HTERT RPE-1 (cell line): Measurements from ENCODE around the gene TMPRSS6.

Experiments used
- in situ Hi-C: fragments of 300-500 bp; cut with MboI; formaldehyde crosslinking; loops from 4 replicates; pipeline ENCODE4 v1.14.3; 2020; ENCODE audit warnings: low sequenced_read_pairs

Gene TMPRSS6

GRCh38 chr22:37117092-37117491, 7.6 kb upstream of the TMPRSS6 start:
- in situ Hi-C loops = no loop called here

GRCh38 chr22:37115032-37115431, 5.5 kb upstream of the TMPRSS6 start:
- in situ Hi-C loops = no loop called here

- in situ Hi-C loops = no loop called here
Observed at GRCh38 chr22:37113757-37114156, 4.2 kb upstream of the TMPRSS6 start.

- in situ Hi-C loops = no loop called here
Observed at GRCh38 chr22:37112084-37112728, 2.7 kb upstream of the TMPRSS6 start.

GRCh38 chr22:37111156-37111717, 1.7 kb upstream of the TMPRSS6 start:
- in situ Hi-C loops = no loop called here

GRCh38 chr22:37107816-37108621, 1.5 kb downstream of the TMPRSS6 start:
- in situ Hi-C loops = no loop called here

- in situ Hi-C loops = no loop called here
Observed at GRCh38 chr22:37105990-37106389, 3.5 kb downstream of the TMPRSS6 start.

- in situ Hi-C loops = no loop called here
Observed at GRCh38 chr22:37105154-37105553, 4.4 kb downstream of the TMPRSS6 start.

GRCh38 chr22:37103656-37104452, 5.7 kb downstream of the TMPRSS6 start:
- in situ Hi-C loops = no loop called here

- in situ Hi-C loops = no loop called here
Observed at GRCh38 chr22:37103151-37103550, 6.4 kb downstream of the TMPRSS6 start.

- in situ Hi-C loops = no loop called here
Observed at GRCh38 chr22:37101311-37102066, 8.0 kb downstream of the TMPRSS6 start.

GRCh38 chr22:37100589-37101127, 8.9 kb downstream of the TMPRSS6 start:
- in situ Hi-C loops = no loop called here

- in situ Hi-C loops = no loop called here
Observed at GRCh38 chr22:37098976-37099591, 10.4 kb downstream of the TMPRSS6 start.

- in situ Hi-C loops = no loop called here
Observed at GRCh38 chr22:37097346-37097745, 12.2 kb downstream of the TMPRSS6 start.

GRCh38 chr22:37095113-37095512, 14.4 kb downstream of the TMPRSS6 start:
- in situ Hi-C loops = no loop called here

- in situ Hi-C loops = no loop called here
Observed at GRCh38 chr22:37094239-37094638, 15.3 kb downstream of the TMPRSS6 start.

- in situ Hi-C loops = no loop called here
Observed at GRCh38 chr22:37092997-37093396, 16.5 kb downstream of the TMPRSS6 start.

- in situ Hi-C loops = no loop called here
Observed at GRCh38 chr22:37091994-37092393, 17.5 kb downstream of the TMPRSS6 start.

- in situ Hi-C loops = no loop called here
Observed at GRCh38 chr22:37090920-37091695, 18.4 kb downstream of the TMPRSS6 start.
